Uterus (tissue), 4 donors: ENCODE data around the gene PIPOX. TPM values are rescaled to one million over a fixed set of nuclear protein-coding genes. Genes with fewer than 3 reads are reported as not detected.

Experiments
- DNase-seq, 2 donors: peaks; one replicate each; pipeline ENCODE4 v3.0.0-alpha.2; 2019 to 2020
- H3K27ac ChIP-seq, 2 donors: fragments of 200-600 bp; sonication (generic); 1 replicate in 1 of 2; 2 replicates in 1 of 2; pipeline ENCODE4 v1.5.1; 2016 to 2018
- H3K27me3 ChIP-seq, 2 donors: fragments of 200-600 bp; sonication (generic); one replicate each; pipeline ENCODE4 v1.5.1; 2018 to 2019; ENCODE audit warnings: control low read depth in 1 of 2
- H3K36me3 ChIP-seq, 2 donors: fragments of 200-600 bp; sonication (generic); one replicate each; pipeline ENCODE4 v1.5.1; 2019; ENCODE audit warnings: control low read depth in 1 of 2
- H3K4me1 ChIP-seq, 2 donors: fragments of 200-600 bp; sonication (generic); one replicate each; pipeline ENCODE4 v1.5.1; 2018 to 2019; ENCODE audit warnings: control low read depth in 1 of 2
- H3K4me3 ChIP-seq, 2 donors: fragments of 200-600 bp; sonication (generic); 1 replicate in 1 of 2; 2 replicates in 1 of 2; pipeline ENCODE4 v1.5.1; 2018 to 2019; ENCODE audit warnings: mild to moderate bottlenecking in 1 of 2
- H3K9me3 ChIP-seq, 2 donors: fragments of 200-600 bp; sonication (generic); one replicate each; pipeline ENCODE4 v1.5.1; 2019; ENCODE audit warnings: control low read depth in 1 of 2
- POLR2A ChIP-seq, 2 donors: fragments of 450-650 bp; IDR thresholded peaks; one replicate each; pipeline ENCODE4 v1.6.1; 2016; ENCODE audit warnings: antibody characterized with exemption in 2 of 2, mild to moderate bottlenecking in 1 of 2, moderate library complexity in 1 of 2
- intact Hi-C: fragments of 100-400 bp; cut with DNase I; formaldehyde crosslinking; loops from one replicate; pipeline ENCODE4 v1.15.1; 2023; ENCODE audit warnings: low total_unique reads
- total RNA-seq, 4 donors: library from RNA; depleted of rRNA in 3 of 4; stranded (reverse); fragments of >200 nt in 3 of 4; gene quantifications; one replicate each; pipeline versions ENCODE4 v1.1.0 to v1.2.4, GENCODE V29; 2014 to 2023
- TF ChIP-seq, protein P1 (sequence below), 4 experiments: fragments of 200-600 bp in 2 of 4; fragments of 450-650 bp in 2 of 4; sonication (generic) in 2 of 4; IDR thresholded peaks; one replicate each; pipeline ENCODE4 v1.5.1; 2016 to 2019; ENCODE audit warnings: antibody characterized with exemption in 4 of 4, mild to moderate bottlenecking in 2 of 4, moderate library complexity in 1 of 4
- donor health status: DM: yes; HTN: yes; CAD: no.

PIPOX gene
- total RNA-seq, 4 donors from 2014 or later, result 0.59 to 7.4 (median 2.9) TPM

DNA sequence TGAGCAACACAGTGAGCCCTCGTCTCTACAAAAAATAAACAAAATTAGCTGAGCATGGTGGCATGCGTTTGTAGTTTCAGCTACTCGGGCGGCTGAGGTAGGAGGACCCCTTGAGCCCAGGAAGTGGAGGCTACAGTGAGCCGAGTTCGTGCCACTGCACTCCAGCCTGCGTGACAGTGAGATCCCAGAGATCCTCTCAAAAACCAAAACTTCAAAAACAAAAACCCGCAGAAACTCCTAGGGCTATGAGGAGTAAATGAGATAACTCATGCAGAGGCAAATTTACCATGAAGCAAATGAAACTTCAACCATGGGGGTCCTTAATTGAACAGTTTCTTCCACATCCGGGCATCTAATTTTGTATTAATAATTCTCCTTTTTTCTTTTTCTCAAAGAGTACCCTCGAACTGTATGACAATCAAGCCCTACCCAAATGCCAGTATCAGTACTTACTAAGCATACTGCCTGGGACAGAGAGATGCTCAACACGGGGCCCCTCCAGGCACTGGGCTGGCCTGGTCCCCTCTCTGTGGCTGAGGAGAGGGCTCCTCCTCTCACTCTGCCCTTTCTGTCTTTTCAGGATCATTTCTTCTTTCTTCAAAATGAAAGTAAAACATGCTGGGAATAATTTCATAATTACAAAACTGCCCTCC, 789 bp upstream of the PIPOX start:
- no peak overlapping the region for H3K4me3 ChIP-seq
- H3K4me1 ChIP-seq, result no peaks in the 10 kb centered on the region
- H3K27me3 ChIP-seq, result no peaks in the 10 kb centered on the region
- intact Hi-C loops, result no loop called here
- no peak for DNase-seq
- TF ChIP-seq, protein P1, sequence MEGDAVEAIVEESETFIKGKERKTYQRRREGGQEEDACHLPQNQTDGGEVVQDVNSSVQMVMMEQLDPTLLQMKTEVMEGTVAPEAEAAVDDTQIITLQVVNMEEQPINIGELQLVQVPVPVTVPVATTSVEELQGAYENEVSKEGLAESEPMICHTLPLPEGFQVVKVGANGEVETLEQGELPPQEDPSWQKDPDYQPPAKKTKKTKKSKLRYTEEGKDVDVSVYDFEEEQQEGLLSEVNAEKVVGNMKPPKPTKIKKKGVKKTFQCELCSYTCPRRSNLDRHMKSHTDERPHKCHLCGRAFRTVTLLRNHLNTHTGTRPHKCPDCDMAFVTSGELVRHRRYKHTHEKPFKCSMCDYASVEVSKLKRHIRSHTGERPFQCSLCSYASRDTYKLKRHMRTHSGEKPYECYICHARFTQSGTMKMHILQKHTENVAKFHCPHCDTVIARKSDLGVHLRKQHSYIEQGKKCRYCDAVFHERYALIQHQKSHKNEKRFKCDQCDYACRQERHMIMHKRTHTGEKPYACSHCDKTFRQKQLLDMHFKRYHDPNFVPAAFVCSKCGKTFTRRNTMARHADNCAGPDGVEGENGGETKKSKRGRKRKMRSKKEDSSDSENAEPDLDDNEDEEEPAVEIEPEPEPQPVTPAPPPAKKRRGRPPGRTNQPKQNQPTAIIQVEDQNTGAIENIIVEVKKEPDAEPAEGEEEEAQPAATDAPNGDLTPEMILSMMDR (IDR thresholded peaks at IDR 0.05), result no peak
- H3K9me3 ChIP-seq, result no peaks in the 10 kb centered on the region
- no peaks in the 10 kb centered on the region for H3K36me3 ChIP-seq
- no peak overlapping the region for H3K27ac ChIP-seq

DNA sequence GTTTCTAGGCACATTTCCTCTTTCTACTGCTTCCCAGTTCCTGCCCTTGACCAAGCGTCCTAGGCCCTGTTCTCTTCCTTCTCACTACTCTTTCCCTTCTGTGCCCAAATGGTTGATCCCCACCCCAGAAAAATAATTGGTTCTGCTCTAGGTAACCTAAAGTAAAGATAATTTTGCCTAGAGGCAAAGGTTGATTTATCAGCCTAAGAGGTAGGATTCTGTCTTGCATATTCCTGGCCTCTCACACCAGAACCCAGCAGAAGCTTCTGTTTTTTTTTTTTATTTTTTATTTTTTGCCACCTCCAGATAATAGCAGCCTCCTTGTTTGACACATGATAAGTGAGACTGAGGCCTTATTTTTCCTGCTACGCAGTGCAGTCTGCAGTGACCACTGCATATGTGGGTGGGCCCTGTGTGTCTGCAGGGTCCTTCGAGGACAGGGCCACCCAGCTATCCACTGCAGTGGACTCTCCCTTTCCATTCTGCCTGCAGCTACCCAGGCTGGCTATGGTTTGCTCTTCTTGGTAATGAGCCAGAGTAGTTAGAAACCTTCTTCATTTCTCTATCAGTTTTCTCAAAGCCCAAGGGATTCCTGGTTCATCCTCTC, 701 bp downstream of the PIPOX start:
- no peaks in the 10 kb centered on the region for H3K9me3 ChIP-seq
- H3K27ac ChIP-seq, result no peak overlapping the region
- no peak overlapping the region for H3K4me3 ChIP-seq
- DNase-seq, result no peak
- intact Hi-C loops, result no loop called here
- no peak for TF ChIP-seq POLR2A (IDR thresholded peaks at IDR 0.05)
- TF ChIP-seq, protein P1 (IDR thresholded peaks at IDR 0.05), result no peak
- no peaks in the 10 kb centered on the region for H3K4me1 ChIP-seq
- H3K36me3 ChIP-seq, result no peaks in the 10 kb centered on the region
- no peaks in the 10 kb centered on the region for H3K27me3 ChIP-seq

DNA sequence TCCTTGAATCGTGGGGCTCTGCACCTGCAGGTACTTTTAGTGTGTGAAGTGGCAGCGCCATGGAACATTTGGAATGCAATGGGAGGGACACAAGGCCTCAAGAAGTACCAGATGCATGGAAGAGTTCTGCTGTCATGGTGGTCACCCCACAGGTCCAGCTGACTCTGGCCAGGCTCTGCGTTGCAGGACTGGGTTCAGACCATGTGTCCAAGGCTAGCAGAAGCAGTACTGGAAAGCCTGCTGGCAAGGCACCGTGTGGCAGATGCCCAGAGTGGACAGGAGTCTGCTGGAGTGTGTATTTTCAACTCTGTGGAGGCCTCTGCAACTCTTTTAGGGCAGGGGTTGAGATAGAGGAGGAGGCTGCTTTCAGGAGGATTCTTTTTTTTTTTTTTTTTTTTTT, 2.1 kb downstream of the PIPOX start:
- no peak for TF ChIP-seq POLR2A (IDR thresholded peaks at IDR 0.05)
- TF ChIP-seq, protein P1 (IDR thresholded peaks at IDR 0.05), result no peak
- DNase-seq, result no peak
- H3K36me3 ChIP-seq, result no peaks in the 10 kb centered on the region
- no peaks in the 10 kb centered on the region for H3K4me1 ChIP-seq
- no peaks in the 10 kb centered on the region for H3K27me3 ChIP-seq
- no peak overlapping the region for H3K27ac ChIP-seq
- intact Hi-C loops, result no loop called here
- H3K4me3 ChIP-seq, result no peak overlapping the region
- no peaks in the 10 kb centered on the region for H3K9me3 ChIP-seq

DNA sequence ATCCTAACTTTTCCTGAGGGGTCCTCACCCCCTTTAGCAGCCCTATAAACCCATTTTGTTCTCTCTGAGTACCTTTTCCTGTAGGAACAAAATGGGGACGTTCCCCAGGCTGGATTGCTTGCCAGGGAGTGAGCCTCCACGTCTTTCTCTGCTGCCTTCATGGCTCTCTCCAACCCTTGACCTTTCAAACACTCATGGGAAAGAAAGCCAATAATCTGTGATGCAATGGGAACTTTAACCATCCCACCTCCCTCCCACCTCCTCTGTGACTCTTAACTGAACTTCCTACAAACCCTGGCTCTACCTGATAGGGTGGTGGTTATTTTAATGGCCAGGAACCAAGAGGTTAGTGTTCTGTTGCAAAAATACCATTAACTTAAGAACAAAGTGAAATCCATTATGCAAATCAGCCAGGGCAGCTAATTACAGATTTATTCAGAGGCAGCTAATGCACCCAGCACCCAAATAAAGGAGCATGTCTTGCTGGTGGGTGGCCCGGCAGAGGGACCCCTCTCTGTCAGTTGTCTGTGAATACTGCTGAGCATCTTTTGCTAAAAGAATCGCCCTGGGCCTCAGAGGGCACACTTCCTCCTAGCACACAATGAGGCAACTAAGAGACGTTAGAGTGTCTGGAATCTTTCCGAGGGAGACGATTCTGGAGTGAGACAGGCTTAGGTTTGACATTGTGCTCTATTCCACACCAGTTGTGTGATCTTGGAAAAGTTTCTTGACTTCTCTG, 3.0 kb downstream of the PIPOX start:
- intact Hi-C loops, result no loop called here

More for the DNA sequence above, 3.0 kb downstream of the PIPOX start:
- H3K9me3 ChIP-seq, result no peaks in the 10 kb centered on the region
- TF ChIP-seq, protein P1 (IDR thresholded peaks at IDR 0.05), result no peak
- H3K27ac ChIP-seq, result no peak overlapping the region
- DNase-seq, result no peak
- no peak overlapping the region for H3K4me3 ChIP-seq
- H3K4me1 ChIP-seq, result no peaks in the 10 kb centered on the region
- H3K27me3 ChIP-seq, result no peaks in the 10 kb centered on the region
- H3K36me3 ChIP-seq, result no peaks in the 10 kb centered on the region
